Measurements from ENCODE around the gene CTNNA2. TPM values are rescaled to one million over a fixed set of nuclear protein-coding genes. Genes with fewer than 3 reads are reported as not detected.

CTNNA2 gene
- polyA plus RNA-seq, 1 of the 3 experiments (the other 2 are of a cell fraction) = 0.30 TPM

- ChIA-PET CTCF (interaction anchor here (1.3 to 2.6 kb wide), 2 partner anchors 15 to 181 kb away, joined by 5 to 15 read pairs; no protein-coding TSS in a partner anchor), POLR2A (no interaction called here)
- H2AFZ ChIP-seq (ENCODE audit: low read depth) = no peak overlapping the region
- no peak overlapping the region for H3K9ac ChIP-seq
- TF ChIP-seq RXRA (IDR thresholded peaks at IDR 0.05; ENCODE audit: borderline replicate concordance, low read depth) (no peak), CHD2 (IDR thresholded peaks at IDR 0.05; ENCODE audit: low read length, partially characterized antibody) (no peak), SIN3A (IDR thresholded peaks at IDR 0.05; ENCODE audit: borderline replicate concordance, low read depth, low read length) (no peak), TCF12 (IDR thresholded peaks at IDR 0.05) (no peak), RAD21 (IDR thresholded peaks at IDR 0.05; ENCODE audit: low read length) (no peak), RFX5 (IDR thresholded peaks at IDR 0.05; ENCODE audit: low read length) (no peak), MEF2A (IDR thresholded peaks at IDR 0.05; ENCODE audit: borderline replicate concordance, low read depth) (no peak), MAX (IDR thresholded peaks at IDR 0.05; ENCODE audit: low read depth) (no peak), FOXJ3 (CRISPR knock-in tag; IDR thresholded peaks at IDR 0.05) (no peak), ZBTB33 (IDR thresholded peaks at IDR 0.05; ENCODE audit: borderline replicate concordance, low read depth) (no peak), REST (IDR thresholded peaks at IDR 0.05; ENCODE audit: low read depth, low read length) (no peak), SMC3 (IDR thresholded peaks at IDR 0.05; ENCODE audit: low read depth, low read length) (no peak), TEAD4 (IDR thresholded peaks at IDR 0.05; ENCODE audit: borderline replicate concordance, insufficient read depth) (no peak), ELF1 (IDR thresholded peaks at IDR 0.05) (no peak)
- H3K4me3 ChIP-seq (ENCODE audit: low read depth in 2 of 2, low read length in 1 of 2) = no peak overlapping the region
- no peaks in the 10 kb centered on the region for H3K9me3 ChIP-seq
- H3K9me2 ChIP-seq = no peaks in the 10 kb centered on the region
- no peaks in the 10 kb centered on the region for H3F3A ChIP-seq (replicated peaks; ENCODE audit: insufficient read depth)
- peaks cover 0 to 14% of the 10 kb centered on the region in 2 experiments; a peak in 3 of 4 replicates for H3K4me1 ChIP-seq (ENCODE audit: control insufficient read depth in 1 of 2, insufficient read depth in 2 of 2, low read depth in 1 of 2, low read length in 1 of 2)
- 74% methylated on average over 1 of the region's 1 CpG for WGBS (ENCODE audit: low lambda C conversion rate)
- no peaks in the 10 kb centered on the region for H3K36me3 ChIP-seq (replicated peaks in 1 of 2; ENCODE audit: control insufficient read depth in 1 of 2, insufficient read depth in 2 of 2, low read length in 1 of 2)
- H3K27ac ChIP-seq (ENCODE audit: low read depth in 2 of 2, low read length in 1 of 2) = no peak overlapping the region
- no peak overlapping the region for H3K4me2 ChIP-seq
- no peak for DNase-seq
- no peaks in the 10 kb centered on the region for H3K79me2 ChIP-seq (ENCODE audit: insufficient read depth)
- no peaks in the 10 kb centered on the region; the same call in 1 of the 2 replicates for H3K27me3 ChIP-seq (ENCODE audit: insufficient read depth)
- no peaks in the 10 kb centered on the region for H4K20me1 ChIP-seq (ENCODE audit: insufficient read depth)
Measured at GRCh38 chr2:80057956-80058355, 545.1 kb downstream of the CTNNA2 start.

Measured in SK-N-SH (cell line).